Measurements from ENCODE around the gene CCDC71.

CCDC71 gene

DNA sequence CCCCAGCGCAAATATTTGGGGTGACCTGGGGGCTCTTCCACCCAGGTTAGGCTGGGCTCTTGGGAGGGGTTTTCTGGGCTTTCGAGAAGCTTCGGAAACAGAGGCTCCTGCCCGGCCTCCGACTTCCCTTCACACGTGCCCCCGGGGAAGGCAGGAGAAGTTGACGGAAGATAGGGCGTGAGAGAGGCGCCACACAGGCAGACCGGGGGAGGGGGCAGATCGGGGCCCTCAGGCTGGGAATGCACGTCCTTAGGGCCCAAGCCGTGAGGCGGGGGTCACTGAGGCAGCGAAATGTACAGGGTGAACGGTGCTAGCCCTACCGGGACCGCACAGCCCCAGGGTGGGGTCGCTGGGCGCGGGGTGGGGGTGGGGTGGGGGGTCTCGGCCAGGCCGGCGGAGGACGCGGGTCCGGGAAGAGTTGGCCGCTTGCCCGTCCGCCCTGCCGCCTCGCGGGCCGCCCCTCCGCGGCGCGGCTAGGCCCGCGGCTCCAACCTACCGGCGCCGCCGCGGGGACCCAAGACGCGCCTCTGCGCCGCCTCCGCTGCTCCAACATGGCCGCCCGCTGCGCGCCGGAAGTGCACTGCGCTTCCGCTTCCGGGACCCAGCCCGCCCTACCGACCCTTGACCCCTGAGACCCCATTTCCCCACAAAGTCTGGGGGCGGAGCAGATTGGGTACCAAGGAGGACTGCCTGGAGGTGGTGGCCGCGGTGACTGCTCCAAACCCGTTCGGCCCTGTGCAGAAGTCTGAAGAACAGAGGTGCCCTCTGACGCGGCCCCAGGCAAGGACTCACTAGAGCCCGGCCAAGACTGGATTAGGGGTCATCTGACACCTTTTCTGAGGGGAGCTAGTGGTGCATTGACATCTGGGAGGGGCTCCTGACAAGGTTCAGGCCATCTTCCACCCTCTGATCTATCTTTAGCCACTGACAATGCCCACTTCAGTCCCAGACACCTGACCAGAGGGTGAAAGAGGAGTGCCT is at the start of gene CCDC71:
TSS of gene CCDC71 (minus strand) at position 561 of the 981 bp plus-strand sequence. CDS start 2,123 bp downstream, outside the sequence.
- no peak for DNase-seq

DNA sequence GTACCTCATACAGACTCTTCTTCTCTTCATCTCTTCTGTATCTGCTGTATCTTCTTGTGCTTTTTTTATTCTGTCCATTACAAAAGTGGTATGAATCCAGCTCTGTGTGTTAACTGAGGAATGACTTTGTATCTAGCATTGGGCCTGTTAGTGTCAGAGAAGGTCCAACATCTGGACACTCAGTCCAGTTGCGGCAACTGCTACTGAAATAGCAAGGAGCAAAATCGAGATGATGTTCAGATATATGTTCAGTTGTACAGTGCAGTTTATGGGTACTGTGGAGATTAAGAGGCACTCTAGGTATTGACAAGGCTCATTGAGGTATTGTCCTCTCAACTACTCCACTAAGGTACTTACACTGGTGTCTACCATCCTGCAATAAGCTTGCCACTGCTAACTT is 47.9 kb upstream of the CCDC71 start:
- DNase-seq = no peak

DNA sequence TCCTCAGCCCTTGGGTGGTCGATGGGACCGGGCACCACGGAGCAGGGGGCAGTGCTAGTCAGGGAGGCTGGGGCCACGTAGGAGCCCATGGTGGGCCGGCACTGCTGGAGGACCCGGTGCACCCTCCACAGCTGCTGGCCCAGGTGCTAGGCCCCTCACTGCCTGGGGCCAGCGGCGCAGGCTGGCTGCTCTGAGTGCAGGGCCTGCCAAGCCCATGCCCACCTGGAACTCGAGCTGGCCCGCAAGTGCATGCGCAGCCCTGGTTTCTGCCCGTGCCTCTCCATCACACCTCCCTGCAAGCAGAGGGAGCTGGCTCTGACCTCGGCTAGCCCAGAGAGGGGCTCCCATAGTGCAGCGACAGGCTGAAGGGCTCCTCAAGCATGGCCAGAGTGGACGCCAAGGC is 47.4 kb upstream of the CCDC71 start:
- DNase-seq = no peak

DNA sequence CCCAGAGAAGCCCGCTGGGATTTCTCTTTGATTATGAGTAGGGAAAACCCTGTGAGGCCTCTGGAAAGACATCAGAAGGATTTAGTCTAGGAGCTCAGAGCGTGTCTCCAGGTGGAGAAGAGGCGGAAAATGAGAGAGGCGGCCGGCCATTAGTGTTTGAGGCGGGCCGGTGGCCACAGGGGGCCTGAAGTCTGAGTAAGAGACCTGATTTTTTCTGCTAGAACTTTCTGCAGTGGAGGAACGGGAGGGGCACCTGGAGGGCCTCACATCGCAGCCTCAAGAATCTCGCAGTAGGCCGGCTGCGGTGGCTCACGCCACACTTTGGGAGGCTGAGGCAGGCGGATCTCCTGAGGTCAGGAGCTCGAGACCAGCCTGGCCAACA is 33.8 kb upstream of the CCDC71 start:
- no peak for DNase-seq

DNA sequence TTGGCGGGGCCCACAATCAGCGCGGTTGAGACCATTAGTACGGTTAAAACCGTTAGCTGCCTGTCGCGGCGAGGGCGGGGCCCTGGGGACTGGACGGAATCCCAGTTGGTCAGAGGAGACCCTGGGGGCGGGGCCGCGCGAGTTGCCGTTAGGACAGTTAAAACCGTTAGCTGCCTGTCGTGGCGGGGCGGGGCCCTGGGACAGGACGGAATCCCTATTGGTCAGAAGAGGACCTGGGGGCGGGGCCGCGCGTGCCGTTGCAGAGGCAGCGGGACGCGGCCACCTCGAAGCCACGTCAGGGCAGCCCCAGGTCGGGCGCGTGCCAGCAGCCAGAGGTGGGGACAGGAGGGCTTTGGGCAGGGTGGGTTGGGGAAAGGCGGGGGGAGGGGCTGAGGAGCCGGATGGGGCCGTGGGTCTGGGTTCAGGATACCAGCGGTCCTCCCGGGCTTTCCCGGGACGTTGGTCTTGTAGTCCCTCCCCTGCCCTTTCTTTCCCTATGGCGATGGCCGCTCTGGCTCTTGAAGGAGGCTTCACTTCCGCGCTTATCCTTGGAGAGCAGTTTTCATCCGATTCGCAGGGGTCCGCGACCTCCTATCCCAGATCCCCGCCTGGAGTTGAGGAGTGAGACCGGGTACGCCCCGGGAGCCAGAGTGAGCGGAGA is 33.2 kb upstream of the CCDC71 start:
- no peak for DNase-seq

DNA sequence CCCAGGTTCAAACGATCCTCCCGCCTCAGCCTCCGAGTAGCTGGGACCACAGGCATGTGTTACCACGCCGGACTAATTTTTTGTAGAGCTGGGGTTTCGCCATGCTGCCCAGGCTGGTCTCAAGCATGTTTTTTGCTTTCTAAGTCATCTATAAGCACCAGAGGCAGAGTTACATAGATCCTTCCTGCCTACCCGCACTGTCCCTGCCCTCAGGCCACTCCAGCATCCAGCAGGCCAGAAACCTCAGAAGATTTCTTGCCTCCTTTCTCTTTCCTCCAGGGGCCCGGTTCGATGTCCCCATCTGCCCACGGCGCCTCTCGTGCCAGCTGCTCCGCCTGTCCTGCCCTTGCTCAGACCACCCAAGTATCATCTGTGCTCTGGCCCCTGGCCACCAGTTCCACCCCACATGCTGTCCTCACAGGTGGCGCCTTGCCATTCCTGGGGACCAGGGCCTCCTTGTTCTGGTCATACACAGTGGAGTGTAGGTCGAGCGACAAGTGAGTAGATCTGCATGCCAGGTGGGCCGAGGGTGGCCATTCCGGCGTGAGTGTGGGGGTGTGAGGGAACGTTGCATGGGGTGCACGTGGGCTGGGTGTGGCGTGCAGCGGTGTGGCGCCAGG is 32.6 kb upstream of the CCDC71 start:
- no peak for DNase-seq

DNA sequence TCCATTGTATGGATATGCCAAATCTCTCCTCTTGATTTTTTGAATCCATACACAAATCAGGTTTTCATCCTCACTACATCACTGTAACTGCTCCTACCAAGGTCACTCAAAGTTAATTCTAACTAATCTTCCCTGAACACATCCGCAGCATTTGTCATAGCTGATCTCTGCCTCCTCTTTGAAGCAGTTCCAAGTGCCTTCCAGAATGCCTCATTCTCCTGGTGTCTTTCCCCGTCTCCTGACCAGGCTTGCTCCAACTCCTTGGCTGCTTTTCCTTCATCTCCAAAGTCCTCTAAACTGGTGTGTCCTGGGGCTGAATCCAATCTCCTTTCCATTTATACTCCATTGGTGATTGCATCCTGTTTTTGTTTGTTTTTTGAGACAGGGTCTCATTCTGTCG is 32.0 kb upstream of the CCDC71 start:
- DNase-seq = no peak

DNA sequence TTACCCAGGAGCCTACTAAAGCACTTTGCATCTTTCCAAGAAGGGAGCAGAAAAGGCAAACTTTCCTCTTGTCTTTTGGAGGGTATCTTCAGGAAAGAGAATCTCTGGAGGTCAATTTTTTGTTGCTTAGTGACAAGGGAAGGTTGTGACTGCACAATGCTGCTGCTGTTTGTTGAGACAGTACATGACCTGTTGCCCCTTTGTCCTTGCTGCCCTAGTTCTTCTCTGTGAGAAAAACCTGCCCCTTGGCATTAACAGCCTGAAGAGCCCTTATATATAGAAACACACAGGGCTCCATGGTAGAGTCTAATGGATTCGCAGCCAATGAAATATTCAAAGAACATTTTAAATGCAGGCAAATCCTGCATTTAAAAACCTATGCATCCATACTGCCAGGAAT is 25.6 kb upstream of the CCDC71 start:
- DNase-seq = no peak

DNA sequence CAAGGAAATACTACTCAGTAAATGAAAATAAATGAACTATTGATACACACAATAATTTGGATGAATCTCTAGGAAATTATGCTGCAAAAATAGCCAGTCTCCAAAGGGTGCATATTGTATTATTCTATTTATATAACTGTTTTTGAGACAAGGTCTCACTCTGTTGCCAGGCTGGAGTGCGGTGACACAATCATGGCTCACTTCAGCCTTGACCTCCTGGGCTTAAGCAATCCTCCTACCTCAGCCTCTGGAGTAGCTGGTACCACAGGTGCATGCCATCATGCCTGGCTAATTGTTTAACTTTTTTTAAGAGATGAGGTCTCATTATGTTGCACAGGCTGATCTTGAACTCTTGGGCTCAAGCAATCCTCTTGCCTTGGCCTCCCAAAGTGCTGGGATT is 17.7 kb upstream of the CCDC71 start:
- no peak for DNase-seq

DNA sequence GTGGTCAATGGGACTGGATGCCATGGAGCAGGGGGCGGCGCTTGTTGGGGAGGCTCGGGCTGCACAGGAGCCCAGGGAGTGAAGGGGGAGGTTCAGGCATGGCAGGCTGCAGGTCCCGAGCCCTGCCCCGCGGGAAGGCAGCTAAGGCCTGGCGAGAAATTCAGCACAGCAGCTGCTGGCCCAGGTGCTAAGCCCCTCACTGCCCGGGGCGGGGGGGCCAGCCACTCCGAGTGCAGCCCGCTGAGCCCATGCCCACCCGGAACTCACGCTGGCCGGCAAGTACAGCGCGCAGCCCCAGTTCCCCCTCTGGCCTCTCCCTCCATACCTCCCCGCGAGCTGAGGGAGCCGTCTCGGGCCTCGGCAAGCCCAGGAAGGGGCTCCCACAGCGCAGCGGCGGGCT is 16.6 kb upstream of the CCDC71 start:
- DNase-seq = no peak

DNA sequence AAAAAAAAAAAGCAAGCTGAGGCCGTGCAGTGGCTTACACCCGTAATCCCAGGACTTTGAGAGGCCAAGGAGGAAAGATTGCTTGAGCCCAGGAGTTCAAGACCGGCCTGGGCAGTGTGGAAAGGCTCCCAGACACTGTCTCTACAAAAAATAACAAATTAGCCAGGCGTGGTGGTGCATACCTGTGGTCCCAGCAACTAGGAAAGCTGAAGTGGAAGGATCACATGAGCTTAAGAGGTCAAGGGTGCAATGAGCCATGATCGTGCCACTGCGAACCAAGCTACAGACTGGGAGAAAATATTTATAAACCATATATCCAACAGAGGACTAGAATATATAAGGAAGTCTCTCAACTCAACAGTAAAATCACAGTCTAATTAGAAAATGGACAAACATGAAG is 15.2 kb upstream of the CCDC71 start:
- no peak for DNase-seq

DNA sequence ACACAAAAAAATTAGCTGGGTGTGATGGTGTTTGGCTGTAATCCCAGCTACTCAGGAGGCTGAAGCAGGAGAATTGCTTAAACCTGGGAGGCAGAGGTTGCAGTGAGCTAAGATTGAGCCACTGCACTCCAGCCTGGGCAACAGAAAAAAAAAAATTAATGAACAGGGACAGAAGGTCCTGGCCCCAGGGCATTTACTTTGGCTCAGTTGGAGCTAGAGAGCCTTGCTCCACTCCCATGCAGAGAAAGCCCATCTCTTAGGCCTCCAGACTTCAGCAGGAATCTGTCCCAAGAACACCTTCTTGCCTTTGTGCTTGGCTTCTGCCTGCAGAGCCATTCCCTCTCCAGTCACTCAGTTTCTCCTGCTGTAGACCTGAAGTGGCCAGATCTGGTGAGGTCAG is 14.0 kb upstream of the CCDC71 start:
- no peak for DNase-seq

DNA sequence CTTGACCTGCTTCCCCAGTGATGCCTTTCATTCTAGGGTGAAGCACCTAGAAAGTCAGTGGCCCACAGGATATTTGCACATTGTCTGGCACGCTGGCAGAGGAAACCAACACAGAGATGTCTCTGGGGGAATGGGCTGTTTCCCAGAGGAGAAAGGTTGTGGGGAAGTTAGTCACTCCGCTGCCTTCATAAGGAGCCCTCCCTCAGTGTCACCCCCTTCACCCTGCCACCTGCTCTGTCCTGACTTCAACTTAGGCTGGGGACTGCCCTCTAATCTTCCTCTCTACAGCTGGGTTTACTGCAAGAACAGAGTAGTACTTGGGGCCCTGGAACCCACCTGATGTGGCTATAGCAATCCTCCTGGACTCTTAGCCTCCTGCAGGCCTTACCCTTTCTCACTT is 10.9 kb upstream of the CCDC71 start:
- DNase-seq = no peak

DNA sequence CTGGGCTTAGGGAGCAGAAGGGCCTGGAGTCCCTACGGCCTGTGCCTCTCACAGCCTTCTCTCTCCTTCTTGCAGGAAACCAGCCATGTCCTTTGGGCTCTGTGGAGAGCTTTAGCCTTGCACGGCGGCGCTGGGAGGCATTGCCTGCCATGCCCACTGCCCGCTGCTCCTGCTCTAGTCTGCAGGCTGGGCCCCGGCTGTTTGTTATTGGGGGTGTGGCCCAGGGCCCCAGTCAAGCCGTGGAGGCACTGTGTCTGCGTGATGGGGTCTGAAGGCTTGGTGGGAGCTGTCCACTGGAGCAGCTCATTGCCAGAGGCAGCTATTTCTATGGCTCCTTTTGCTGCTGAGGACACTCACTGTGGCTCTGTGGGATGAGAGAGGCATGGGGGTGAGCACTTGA is 9.4 kb upstream of the CCDC71 start:
- no peak for DNase-seq

DNA sequence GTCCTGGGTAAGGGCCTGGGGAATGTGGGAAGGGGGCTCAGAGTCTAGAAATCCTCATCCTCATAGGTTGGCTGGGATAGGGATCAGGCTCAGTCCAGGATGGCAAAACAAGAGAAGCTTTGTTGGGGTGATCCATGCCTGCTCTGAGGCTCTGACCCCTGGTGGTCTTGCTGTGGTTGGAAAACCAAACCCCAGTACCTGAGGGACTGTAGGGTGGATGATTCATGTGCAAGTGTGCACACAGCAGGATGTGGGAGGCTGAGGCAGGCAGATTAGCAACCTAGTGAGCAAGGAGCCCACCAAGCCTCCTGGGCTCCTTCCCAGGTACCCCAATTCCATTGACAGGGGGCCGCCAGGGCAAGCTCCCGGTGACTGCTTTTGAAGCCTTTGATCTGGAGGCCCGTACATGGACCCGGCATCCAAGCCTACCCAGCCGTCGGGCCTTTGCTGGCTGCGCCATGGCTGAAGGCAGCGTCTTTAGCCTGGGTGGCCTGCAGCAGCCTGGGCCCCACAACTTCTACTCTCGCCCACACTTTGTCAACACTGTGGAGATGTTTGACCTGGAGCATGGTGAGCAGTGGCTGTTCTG is 8.4 kb upstream of the CCDC71 start:
- no peak for DNase-seq

DNA sequence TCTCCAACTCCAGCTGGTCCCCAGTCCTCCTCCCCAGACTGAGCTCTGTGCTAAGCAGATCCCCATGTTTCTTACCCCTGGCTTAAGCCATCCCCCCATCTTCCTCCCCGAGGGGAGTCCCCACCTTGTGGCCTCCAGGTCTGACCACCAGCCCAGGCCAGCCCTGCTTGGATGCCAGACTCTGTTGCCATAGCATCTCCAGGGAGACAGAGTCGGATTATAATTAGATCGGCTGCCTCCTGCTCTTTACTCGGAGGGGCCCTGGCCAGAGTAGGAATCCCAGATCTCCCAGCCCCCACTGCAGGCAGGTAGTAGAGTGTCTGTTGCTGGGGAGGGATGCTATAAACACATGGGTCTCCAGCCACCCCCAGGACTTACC is 7.7 kb upstream of the CCDC71 start:
- no peak for DNase-seq

DNA sequence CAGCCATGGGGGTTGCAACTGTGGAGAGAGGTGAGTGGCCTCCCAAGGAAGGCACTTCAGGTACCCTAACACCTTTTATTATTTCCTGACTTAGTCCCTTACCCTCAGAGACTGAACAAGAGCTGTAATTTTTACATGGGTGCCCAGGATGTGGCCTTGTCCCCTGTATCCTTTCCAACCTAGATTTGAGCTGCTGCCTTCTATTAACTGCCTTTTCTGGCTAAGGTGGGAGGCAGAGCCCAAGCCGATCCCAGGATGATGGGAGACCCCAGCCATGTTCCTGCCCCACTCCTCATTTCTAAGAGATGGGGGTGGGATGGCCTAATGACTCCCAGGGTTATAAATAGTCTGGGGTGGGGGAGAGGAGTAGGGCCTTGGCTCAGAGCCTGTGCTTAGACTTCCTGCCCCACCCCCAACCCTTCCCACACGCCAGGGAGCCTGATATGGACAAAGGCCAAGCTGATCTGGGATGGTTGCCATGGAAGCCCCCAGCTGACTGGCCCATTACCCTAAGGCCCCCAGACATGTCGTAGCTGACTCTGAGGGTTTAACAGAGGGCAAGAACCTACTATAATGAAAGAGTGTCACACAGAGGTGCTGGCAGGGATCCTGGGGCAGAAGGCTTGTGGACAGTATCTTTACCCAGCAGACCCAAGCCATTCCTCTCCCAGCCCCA is 7.1 kb upstream of the CCDC71 start:
- DNase-seq = no peak

DNA sequence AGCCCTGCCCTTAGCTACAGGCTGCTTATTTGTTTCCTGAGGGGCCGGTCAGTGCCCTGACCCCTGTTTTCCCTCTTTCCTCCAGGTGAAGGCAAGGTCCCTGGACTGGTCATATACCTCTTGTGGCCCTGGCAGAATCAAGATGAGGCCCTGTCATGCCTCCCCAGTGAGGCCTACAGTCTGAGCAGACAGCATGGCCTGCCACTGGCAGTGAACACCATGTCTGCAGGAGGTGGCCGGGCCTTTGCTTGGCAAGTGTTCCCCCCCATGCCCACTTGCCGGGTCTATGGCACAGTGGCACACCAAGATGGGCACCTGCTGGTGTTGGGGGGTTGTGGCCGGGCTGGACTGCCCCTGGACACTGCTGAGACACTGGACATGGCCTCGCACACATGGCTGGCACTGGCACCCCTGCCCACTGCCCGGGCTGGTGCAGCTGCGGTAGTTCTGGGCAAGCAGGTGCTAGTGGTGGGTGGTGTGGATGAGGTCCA is 6.5 kb upstream of the CCDC71 start:
- DNase-seq = no peak

DNA sequence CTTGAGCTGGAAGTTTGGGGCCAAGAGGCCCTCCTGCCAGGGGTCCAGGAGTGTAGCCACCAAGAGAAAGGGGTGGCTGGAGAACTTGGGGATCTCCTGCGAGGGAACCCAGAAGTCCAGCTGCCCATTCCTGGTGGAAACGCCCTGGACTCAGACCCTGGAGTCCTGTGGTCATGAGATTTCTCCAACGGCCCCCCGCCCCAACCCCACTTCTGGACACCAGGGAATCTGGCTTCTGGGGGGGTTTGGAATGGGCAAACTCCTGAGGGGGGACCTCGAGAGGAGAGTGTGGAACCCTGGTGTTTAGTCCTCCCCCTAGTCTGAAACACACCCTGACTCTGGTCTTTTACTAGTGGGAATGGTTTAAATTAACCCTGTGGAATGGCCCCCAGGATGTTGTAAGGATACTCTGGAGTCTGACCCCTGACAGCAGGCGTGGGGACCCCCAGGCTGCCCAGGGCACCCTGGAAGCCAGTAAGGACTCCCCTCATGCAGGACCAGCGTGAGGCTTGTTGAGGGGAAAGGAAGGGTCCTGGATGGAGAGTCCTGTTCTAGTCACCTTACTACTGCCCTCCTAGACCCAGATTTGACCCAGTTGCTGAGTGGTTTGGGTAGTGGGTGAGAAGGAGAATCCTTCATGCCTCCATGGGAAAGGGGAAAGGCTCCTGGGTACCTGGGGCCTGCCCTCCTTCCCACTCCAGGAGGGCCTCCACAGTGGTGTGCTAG is 5.8 kb upstream of the CCDC71 start:
- no peak for DNase-seq

DNA sequence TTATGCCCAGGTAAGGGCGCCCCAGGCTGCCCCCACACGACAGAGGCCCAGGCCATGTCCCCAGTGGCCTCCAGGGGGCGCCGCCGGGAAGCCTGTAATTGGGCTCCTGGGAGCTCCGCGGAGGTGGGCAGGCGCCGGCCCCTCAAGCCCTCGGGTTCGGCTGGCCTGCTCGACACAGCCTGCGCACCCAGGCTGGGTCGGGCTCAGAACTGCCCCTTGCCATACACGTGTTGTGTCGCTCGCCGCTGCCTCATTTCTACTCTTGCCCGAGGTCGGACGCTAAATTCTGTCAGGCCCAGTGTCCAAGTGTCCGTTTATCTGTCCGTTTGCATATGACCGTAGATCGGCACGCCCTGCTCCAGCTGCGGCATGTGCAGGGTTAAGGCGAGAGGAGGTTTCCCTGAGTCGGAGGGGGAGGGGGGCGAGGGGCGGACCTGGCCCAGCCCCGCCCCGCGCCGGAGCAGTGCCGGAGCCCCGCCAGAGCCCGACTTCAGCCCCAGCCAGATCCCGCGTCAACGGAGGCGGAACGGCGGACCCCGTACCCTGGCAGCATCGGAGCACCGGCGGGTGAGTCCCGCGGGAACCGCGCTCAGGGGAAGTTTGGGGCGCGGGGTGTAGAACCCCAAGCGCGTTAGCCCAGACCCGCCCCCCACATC is 5.1 kb upstream of the CCDC71 start, which contains the start of gene KLHDC8B:
TSS of gene KLHDC8B (plus strand) at position 480 of the 656 bp plus-strand sequence. CDS start 1,172 bp downstream, outside the sequence.
- peak; percentile 10 for DNase-seq

DNA sequence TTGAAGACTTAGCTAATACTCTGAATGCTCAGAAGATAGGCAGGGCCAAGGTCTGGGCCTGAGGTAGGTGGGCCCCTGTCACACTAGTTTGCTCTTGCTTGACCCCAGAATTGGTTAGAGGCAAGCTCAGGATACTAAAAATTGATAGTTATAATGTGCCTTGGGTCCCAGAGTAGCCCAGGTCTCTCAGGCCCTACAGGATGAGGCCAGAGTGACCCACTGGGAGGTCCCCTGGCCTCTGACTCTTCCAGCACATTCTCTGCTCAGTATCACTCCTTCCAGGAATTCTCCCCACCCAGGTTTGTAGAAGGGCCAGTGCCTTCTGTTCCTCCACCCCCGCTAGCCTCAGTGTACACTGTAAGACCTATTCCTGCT is 4.6 kb upstream of the CCDC71 start:
- DNase-seq = no peak
